GM21360 (cell line): ENCODE data around the gene CYP27B1.

Source experiments
- ATAC-seq: cut with Tn5 transposase; IDR thresholded peaks from one replicate; pipeline ENCODE4 v1.9.1; 2021; ENCODE audit warnings: mild to moderate bottlenecking, moderate library complexity; ENCODE audit not compliant: unreplicated experiment

The CYP27B1 gene

DNA sequence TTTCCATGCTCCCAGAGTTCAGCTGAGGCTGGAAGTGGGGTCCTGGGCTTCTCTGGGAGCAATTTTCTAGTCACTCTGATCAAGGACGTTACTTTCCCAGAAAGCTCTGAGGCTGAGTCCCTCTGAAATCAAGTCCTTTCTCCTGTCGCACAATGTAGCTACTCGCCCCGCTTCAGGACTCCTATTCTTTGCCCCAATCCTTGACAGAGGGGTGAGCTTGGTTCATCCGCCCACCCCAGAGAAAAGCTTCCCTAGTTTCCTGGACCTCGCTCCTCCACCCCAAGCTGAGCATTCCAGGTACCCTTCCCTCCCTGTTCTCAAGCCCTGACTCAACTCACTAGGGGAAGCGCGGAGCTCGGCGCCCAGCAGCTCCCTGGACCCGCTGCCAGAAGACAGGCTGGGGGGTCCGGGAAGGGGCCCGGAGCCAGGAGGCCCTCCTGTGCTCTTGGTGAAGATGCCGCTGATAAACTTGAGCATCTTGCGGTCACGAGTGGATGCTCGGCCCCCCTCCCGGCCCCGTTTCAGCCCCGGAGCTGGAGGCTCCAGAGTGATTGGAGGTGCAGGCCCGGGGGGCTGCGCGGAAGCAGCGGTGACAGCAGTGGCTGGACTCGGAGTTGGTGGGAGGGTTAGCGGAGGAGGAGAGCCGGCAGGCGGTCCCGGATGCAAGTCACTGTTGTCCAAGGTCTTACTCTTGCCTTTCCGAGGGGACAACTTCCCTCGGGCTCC is 30.0 kb downstream of the CYP27B1 start:
- no peak for ATAC-seq

DNA sequence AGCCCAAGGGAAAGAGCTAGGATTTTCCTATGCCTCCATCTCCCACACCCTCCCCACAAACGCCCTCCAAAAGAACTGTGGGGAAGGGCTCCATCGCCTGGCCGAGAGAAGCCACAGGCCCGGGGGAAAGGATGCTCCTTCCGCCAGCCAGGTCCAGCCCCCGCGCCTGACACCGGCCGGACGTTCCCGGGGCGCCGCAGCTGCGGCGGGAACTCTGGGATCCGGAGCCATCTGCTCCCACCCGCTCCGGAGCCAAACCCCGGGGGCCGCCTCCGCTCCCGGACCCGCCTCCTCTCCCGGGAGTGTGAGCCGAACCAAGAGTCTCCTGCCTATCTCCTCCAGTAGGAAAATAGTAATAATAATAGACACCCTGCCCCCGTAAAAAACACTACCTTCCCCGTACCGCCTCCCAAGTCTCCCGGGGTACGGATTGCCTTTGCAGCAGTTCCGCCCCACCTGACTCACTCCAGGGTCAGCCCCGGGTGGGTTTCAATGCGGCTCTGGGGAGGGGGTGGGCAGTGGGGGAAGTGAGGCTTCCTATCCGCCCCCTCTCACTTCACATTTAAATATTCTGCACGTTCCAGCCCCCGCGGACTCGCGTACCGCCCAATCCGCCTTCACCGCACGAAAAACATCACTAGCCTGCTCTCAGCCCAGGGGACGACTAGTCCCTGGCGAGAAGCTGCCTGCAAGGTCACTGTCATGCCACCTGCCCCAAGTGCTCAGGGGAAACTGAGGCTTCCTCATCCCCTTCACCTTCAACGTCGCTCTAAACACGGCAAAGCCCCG is 30.7 kb downstream of the CYP27B1 start:
- no peak for ATAC-seq

GRCh38 chr12:57735198-57735855 is 31.6 kb downstream of the CYP27B1 start:
- no peak for ATAC-seq

- no peak for ATAC-seq
These were observed 32.3 kb downstream of the CYP27B1 start for GRCh38 chr12:57734591-57734990.

DNA sequence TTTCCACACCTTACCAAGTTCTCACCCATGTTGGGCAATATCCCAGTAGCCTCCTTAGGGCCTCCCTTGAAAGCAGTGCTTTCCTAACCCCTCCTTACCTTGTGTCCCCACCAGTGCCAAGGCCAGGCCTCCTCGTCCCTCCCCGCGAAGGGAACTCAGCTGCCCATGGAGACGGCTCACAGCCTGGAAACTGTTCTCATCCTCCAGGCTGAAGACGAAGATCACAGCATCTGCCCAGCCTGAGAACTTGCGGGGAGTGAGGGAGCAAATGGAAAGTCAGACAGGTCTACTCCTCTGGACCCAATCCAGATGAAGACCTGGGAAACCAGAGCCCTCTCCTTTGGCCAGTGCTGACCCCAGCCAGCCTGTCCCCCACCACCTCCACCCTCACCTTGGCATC is 33.0 kb downstream of the CYP27B1 start:
- no peak for ATAC-seq

DNA sequence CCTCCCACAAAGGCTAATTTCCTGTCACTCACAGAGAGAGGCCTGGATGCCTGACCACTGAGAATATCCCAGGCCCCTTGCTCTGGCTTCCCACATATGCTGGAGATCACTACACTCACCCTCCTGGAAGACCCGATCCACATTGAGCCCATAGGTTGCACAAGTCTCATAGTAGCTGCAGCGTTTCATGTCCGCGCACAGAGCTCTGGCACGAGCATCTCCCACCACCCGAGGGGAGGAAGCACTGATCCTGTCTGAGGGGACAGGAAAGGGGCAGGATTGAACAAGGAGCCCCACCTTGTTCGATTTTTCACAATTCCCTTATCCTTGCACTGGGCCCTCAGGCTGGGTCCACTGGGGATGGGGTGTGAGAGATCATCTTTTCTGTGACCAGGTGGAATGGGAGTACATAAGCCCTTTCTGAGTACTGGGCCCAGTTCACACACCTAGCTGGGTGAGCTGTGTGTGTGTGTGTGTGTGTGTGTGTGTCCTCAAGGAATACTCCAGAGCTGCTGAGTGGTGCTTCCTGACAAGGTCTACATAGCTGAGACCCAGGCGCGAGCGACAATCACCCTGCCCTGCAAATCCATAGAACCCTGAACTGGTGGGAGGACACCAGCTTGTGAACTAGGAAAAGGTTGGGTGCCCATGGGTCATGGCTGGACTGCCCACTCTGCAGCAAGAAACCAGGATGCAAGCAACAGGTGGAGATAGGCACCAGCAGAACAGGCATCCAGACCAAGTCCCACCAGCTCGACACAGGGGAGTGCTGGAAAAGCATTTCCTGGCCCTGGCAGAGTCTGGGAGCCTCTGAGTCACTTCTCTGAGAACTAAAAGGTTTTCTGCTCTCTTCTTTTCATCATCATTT is 33.9 kb downstream of the CYP27B1 start:
- ATAC-seq = no peak

- no peak for ATAC-seq
These were observed 34.6 kb downstream of the CYP27B1 start for GRCh38 chr12:57732270-57732669.

- no peak for ATAC-seq
These were observed 35.3 kb downstream of the CYP27B1 start for GRCh38 chr12:57731411-57732080.

GRCh38 chr12:57730336-57731067 is 36.4 kb downstream of the CYP27B1 start:
- ATAC-seq = no peak

GRCh38 chr12:57729321-57729844 is 37.5 kb downstream of the CYP27B1 start:
- ATAC-seq = no peak

GRCh38 chr12:57727758-57728395 is 39.0 kb downstream of the CYP27B1 start:
- ATAC-seq = no peak

DNA sequence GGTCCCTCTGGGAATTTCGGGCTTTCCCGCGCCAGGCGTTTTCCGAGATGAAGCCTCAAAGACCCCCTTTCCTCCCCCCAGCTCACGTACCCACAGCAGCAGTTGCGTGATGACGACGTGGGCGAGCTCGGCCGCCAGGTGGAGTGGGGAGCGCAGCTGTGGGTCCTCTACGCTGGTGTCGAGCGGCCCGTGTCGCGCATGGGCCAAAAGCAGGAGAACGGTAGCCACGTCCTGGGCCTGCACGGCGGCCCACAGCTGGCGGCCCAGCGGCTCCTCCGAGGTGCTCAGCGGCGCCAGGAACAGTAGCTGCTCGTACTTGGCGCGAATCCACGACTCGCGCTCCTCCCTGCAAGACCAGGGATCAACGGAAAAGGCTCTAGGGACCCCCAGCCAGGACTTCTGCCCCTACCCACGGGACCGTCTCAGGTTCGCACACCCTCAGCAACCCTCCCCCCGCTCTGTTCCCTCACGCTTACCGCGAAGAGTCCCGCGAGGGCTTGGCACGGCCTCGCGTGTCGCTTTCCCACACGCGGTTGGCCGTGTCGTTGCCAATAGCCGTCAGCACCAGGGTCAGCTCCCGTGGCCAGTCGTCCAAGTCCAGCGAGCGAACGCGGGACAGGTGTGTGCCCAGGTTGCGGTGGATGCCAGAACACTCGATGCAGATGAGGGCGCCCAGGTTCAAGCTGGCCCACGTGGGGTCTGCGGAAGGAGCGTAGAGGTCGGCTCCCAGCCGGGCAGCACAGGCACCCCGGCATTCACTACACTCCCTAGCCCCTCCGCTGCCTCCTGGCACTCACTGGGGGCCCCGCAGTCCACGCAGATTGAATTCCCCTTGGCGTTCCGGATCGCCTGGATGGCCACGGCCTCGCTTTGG is 39.8 kb downstream of the CYP27B1 start:
- no peak for ATAC-seq

DNA sequence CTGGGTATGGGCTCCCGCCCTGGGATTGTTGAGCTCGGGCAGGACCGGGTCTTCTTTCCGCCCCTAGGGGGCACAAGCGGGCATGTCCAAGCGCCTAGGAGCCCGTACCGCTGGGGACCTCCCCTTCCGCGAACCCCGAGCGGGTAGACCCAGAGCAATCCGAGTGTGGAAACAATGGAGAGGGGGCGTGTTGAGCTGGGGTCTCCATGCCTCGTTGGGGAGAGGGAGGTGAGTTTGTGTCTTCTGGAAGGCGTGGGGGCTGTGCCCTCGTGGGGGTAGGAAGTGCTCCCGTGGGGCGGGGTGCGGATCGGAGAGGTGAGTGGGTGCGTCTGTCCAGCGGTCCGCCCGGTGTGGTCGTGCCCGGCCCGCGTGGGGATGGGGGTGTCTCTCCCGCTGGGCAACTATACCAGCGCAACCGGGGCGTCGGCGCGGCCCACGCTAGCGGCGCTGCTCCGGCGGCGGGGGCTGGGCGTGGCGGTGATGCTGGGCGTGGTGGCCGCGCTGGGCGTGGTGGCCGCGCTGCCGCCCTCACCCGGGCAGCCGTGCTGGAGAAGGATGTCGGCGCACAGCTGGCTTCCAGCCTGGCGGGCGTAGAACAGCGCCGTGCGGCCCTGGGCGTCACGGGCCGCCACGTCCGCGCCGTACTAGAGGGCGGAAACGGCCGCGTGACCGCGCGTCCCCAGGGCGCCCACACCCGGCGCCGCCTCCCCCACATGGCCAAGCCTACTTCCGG is 40.6 kb downstream of the CYP27B1 start:
- ATAC-seq = no peak

GRCh38 chr12:57725851-57726150 is 41.1 kb downstream of the CYP27B1 start:
- ATAC-seq = no peak

- no peak for ATAC-seq
These were observed 41.7 kb downstream of the CYP27B1 start for GRCh38 chr12:57724936-57725740.

GRCh38 chr12:57724003-57724935 is 42.6 kb downstream of the CYP27B1 start:
- no peak for ATAC-seq
